BLaER1 treated with 17β-estradiol and CSF1 and Interleukin-3, amounts not matched to agents 10 nM and 100 nM (cell line): ENCODE data around the gene STOM.

ENCODE experiments used
- H3K27ac ChIP-seq, 11 experiments: shearing (Covaris generic); formaldehyde crosslinking; 2 replicates each; pipeline ENCODE4 v1.8.1; 2022
- H3K27me3 ChIP-seq, 11 experiments: shearing (Covaris generic); formaldehyde crosslinking; 2 replicates each; pipeline ENCODE4 v1.8.1; 2022
- H3K36me3 ChIP-seq, 11 experiments: shearing (Covaris generic); formaldehyde crosslinking; 2 replicates each; pipeline ENCODE4 v1.8.1; 2022
- H3K4me1 ChIP-seq, 10 experiments: shearing (Covaris generic); formaldehyde crosslinking; 2 replicates each; pipeline ENCODE4 v1.8.1; 2022
- H3K4me2 ChIP-seq, 11 experiments: shearing (Covaris generic); formaldehyde crosslinking; 2 replicates each; pipeline ENCODE4 v1.8.1; 2022
- H3K4me3 ChIP-seq, 10 experiments: shearing (Covaris generic); formaldehyde crosslinking; 2 replicates each; pipeline ENCODE4 v1.8.1; 2022
- H3K9ac ChIP-seq, 11 experiments: shearing (Covaris generic); formaldehyde crosslinking; 2 replicates each; pipeline ENCODE4 v1.8.1; 2022
- H3K9me3 ChIP-seq, 11 experiments: shearing (Covaris generic); formaldehyde crosslinking; replicated peaks in 1 of 11; 2 replicates each; pipeline ENCODE4 v1.8.1; 2022
- H4K20me1 ChIP-seq, 11 experiments: shearing (Covaris generic); formaldehyde crosslinking; 2 replicates each; pipeline ENCODE4 v1.8.1; 2022
- Cebpa-rat ChIP-seq, 11 experiments: shearing (Covaris generic); IDR thresholded peaks; 2 replicates each; pipeline ENCODE4 v1.8.1; 2022

The STOM gene

GRCh38 chr9:121357011-121357410 is 13.0 kb downstream of the STOM start:
- Histone ChIP-seq H3K4me1 (peaks cover 15 to 46% (median 23%) of the 10 kb centered on the region in 10 experiments), H3K4me2 (no peak overlapping the region), H3K9me3 (no peaks in the 10 kb centered on the region), H3K27ac (no peak overlapping the region), H3K36me3 (no peaks in the 10 kb centered on the region), H3K27me3 (no peaks in the 10 kb centered on the region), H3K9ac (no peak overlapping the region), H3K4me3 (no peak overlapping the region), H4K20me1 (no peaks in the 10 kb centered on the region)
- no peak for TF ChIP-seq Cebpa-rat (IDR thresholded peaks at IDR 0.05)

GRCh38 chr9:121354762-121355161 is 15.3 kb downstream of the STOM start:
- no peaks in the 10 kb centered on the region for H3K9me3 ChIP-seq
- no peak for TF ChIP-seq Cebpa-rat (IDR thresholded peaks at IDR 0.05)
- H3K4me3 ChIP-seq = no peak overlapping the region
- H3K27me3 ChIP-seq = no peaks in the 10 kb centered on the region
- no peak overlapping the region for H3K4me2 ChIP-seq
- H3K27ac ChIP-seq = no peak overlapping the region
- H3K4me1 ChIP-seq = peaks cover 13 to 54% (median 21%) of the 10 kb centered on the region in 10 experiments
- no peak overlapping the region for H3K9ac ChIP-seq
- no peaks in the 10 kb centered on the region for H3K36me3 ChIP-seq
- no peaks in the 10 kb centered on the region for H4K20me1 ChIP-seq

- Histone ChIP-seq H4K20me1 (no peaks in the 10 kb centered on the region), H3K27me3 (no peaks in the 10 kb centered on the region), H3K27ac (no peak overlapping the region), H3K4me2 (peak overlapping the region in 3 of 11 experiments; percentile 38 to 75 (median 59); a peak in 3 of 22 replicates), H3K36me3 (no peaks in the 10 kb centered on the region), H3K9ac (no peak overlapping the region), H3K4me1 (peaks cover 8 to 48% (median 16%) of the 10 kb centered on the region in 10 experiments; a peak in 19 of 20 replicates), H3K4me3 (no peak overlapping the region), H3K9me3 (no peaks in the 10 kb centered on the region)
- no peak for TF ChIP-seq Cebpa-rat (IDR thresholded peaks at IDR 0.05)
Observed at GRCh38 chr9:121354141-121354540, 15.9 kb downstream of the STOM start.

GRCh38 chr9:121353241-121354061 is 16.6 kb downstream of the STOM start:
- no peaks in the 10 kb centered on the region for H4K20me1 ChIP-seq
- H3K27me3 ChIP-seq = no peaks in the 10 kb centered on the region
- H3K4me3 ChIP-seq = no peak overlapping the region
- H3K9me3 ChIP-seq = no peaks in the 10 kb centered on the region
- TF ChIP-seq Cebpa-rat (IDR thresholded peaks at IDR 0.05) = no peak
- H3K36me3 ChIP-seq = no peaks in the 10 kb centered on the region
- no peak overlapping the region for H3K9ac ChIP-seq
- peaks cover 5 to 41% (median 9%) of the 10 kb centered on the region in 10 experiments; a peak in 19 of 20 replicates for H3K4me1 ChIP-seq
- peak overlapping the region in 6 of 11 experiments; percentile 15 to 75 (median 29); a peak in 8 of 22 replicates for H3K4me2 ChIP-seq
- no peak overlapping the region for H3K27ac ChIP-seq

GRCh38 chr9:121350993-121351561 is 19.0 kb downstream of the STOM start:
- H3K27me3 ChIP-seq = no peaks in the 10 kb centered on the region
- H3K4me1 ChIP-seq = peaks cover 0 to 37% (median 3%) of the 10 kb centered on the region in 10 experiments; a peak in 9 of 20 replicates
- H3K4me3 ChIP-seq = no peak overlapping the region
- H3K36me3 ChIP-seq = no peaks in the 10 kb centered on the region
- no peak overlapping the region for H3K27ac ChIP-seq
- H3K9me3 ChIP-seq = no peaks in the 10 kb centered on the region
- H3K9ac ChIP-seq = no peak overlapping the region
- TF ChIP-seq Cebpa-rat (IDR thresholded peaks at IDR 0.05) = no peak
- no peaks in the 10 kb centered on the region for H4K20me1 ChIP-seq
- H3K4me2 ChIP-seq = peak overlapping the region in 3 of 11 experiments; percentile 5 to 67 (median 64); a peak in 4 of 22 replicates

GRCh38 chr9:121350036-121350435 is 20.0 kb downstream of the STOM start:
- Histone ChIP-seq H3K4me2 (no peak overlapping the region), H3K36me3 (no peaks in the 10 kb centered on the region), H3K27ac (no peak overlapping the region), H3K27me3 (no peaks in the 10 kb centered on the region), H3K9me3 (no peaks in the 10 kb centered on the region), H3K9ac (no peak overlapping the region), H4K20me1 (no peaks in the 10 kb centered on the region), H3K4me1 (peaks cover 0 to 37% (median 3%) of the 10 kb centered on the region in 10 experiments; a peak in 9 of 20 replicates), H3K4me3 (no peak overlapping the region)
- TF ChIP-seq Cebpa-rat (IDR thresholded peaks at IDR 0.05) = no peak

GRCh38 chr9:121349009-121349408 is 21.0 kb downstream of the STOM start:
- H3K4me2 ChIP-seq = no peak overlapping the region
- no peaks in the 10 kb centered on the region for H3K9me3 ChIP-seq
- H3K4me3 ChIP-seq = no peak overlapping the region
- no peaks in the 10 kb centered on the region for H3K36me3 ChIP-seq
- H3K27me3 ChIP-seq = no peaks in the 10 kb centered on the region
- no peak for TF ChIP-seq Cebpa-rat (IDR thresholded peaks at IDR 0.05)
- no peak overlapping the region for H3K9ac ChIP-seq
- H3K4me1 ChIP-seq = peaks cover 0 to 35% (median 3%) of the 10 kb centered on the region in 10 experiments; a peak in 9 of 20 replicates
- H4K20me1 ChIP-seq = no peaks in the 10 kb centered on the region
- no peak overlapping the region for H3K27ac ChIP-seq

GRCh38 chr9:121348221-121348620 is 21.8 kb downstream of the STOM start:
- no peaks in the 10 kb centered on the region for H3K9me3 ChIP-seq
- H4K20me1 ChIP-seq = no peaks in the 10 kb centered on the region
- no peaks in the 10 kb centered on the region for H3K36me3 ChIP-seq
- no peaks in the 10 kb centered on the region for H3K27me3 ChIP-seq
- no peak for TF ChIP-seq Cebpa-rat (IDR thresholded peaks at IDR 0.05)
- H3K4me3 ChIP-seq = no peak overlapping the region
- peaks cover 0 to 27% (median 1%) of the 10 kb centered on the region in 10 experiments; a peak in 8 of 20 replicates for H3K4me1 ChIP-seq
- no peak overlapping the region for H3K9ac ChIP-seq
- no peak overlapping the region for H3K27ac ChIP-seq
- no peak overlapping the region for H3K4me2 ChIP-seq

- Histone ChIP-seq H3K9me3 (no peaks in the 10 kb centered on the region), H3K4me3 (no peak overlapping the region), H3K27me3 (no peaks in the 10 kb centered on the region), H3K4me1 (no peaks in the 10 kb centered on the region), H3K4me2 (no peak overlapping the region), H3K9ac (no peak overlapping the region), H3K36me3 (no peaks in the 10 kb centered on the region), H4K20me1 (no peaks in the 10 kb centered on the region), H3K27ac (no peak overlapping the region)
- no peak for TF ChIP-seq Cebpa-rat (IDR thresholded peaks at IDR 0.05)
Observed at GRCh38 chr9:121345070-121345469, 25.0 kb downstream of the STOM start.
